ENCODE results near the gene CCL15.
"Not testable (repeated sequence)": the region's sequence is repeated elsewhere in the genome, so short reads cannot be mapped to it uniquely, and the experiment has no call there.

CCL15 gene

GRCh38 chr17:35998756-35999155 is 2.6 kb downstream of the CCL15 start:
- no peak for DNase-seq
- in situ Hi-C loops (cut with HindIII; ENCODE audit: low pct_ligation_motif_present, low pct_unique_long_range_greater_than_20kb, low sequenced_read_pairs), result no loop called here

GRCh38 chr17:35998018-35998545 is 3.3 kb downstream of the CCL15 start:
- in situ Hi-C loops (cut with HindIII; ENCODE audit: low pct_ligation_motif_present, low pct_unique_long_range_greater_than_20kb, low sequenced_read_pairs), result no loop called here
- no peak for DNase-seq

GRCh38 chr17:35995346-35995745 is 6.0 kb downstream of the CCL15 start:
- DNase-seq; in situ Hi-C loops (cut with HindIII; ENCODE audit: low pct_ligation_motif_present, low pct_unique_long_range_greater_than_20kb, low sequenced_read_pairs): not testable (repeated sequence)

GRCh38 chr17:35991075-35991474 is 10.3 kb downstream of the CCL15 start:
- no peak for DNase-seq
- in situ Hi-C loops (cut with HindIII; ENCODE audit: low pct_ligation_motif_present, low pct_unique_long_range_greater_than_20kb, low sequenced_read_pairs), result no loop called here

GRCh38 chr17:35988164-35988563 is 13.2 kb downstream of the CCL15 start:
- no peak for DNase-seq
- in situ Hi-C loops (cut with HindIII; ENCODE audit: low pct_ligation_motif_present, low pct_unique_long_range_greater_than_20kb, low sequenced_read_pairs), result no loop called here

GRCh38 chr17:35986643-35987042 is 14.7 kb downstream of the CCL15 start, which contains the start of gene CCL14:
Gene CCL14 (minus strand): TSS chr17:35986729. CDS start chr17:35986649, 80 bp downstream.
- in situ Hi-C loops (cut with HindIII; ENCODE audit: low pct_ligation_motif_present, low pct_unique_long_range_greater_than_20kb, low sequenced_read_pairs), result no loop called here
- DNase-seq, result no peak

GRCh38 chr17:35984140-35984539 is 17.2 kb downstream of the CCL15 start:
- DNase-seq, result no peak
- in situ Hi-C loops (cut with HindIII; ENCODE audit: low pct_ligation_motif_present, low pct_unique_long_range_greater_than_20kb, low sequenced_read_pairs), result no loop called here

- in situ Hi-C loops (cut with HindIII; ENCODE audit: low pct_ligation_motif_present, low pct_unique_long_range_greater_than_20kb, low sequenced_read_pairs), result no loop called here
- DNase-seq, result no peak
Observed at GRCh38 chr17:35982409-35983191, 18.8 kb downstream of the CCL15 start.

GRCh38 chr17:35981908-35982330 is 19.4 kb downstream of the CCL15 start:
- in situ Hi-C loops (cut with HindIII; ENCODE audit: low pct_ligation_motif_present, low pct_unique_long_range_greater_than_20kb, low sequenced_read_pairs), result no loop called here
- no peak for DNase-seq

GRCh38 chr17:35981246-35981645 is 20.1 kb downstream of the CCL15 start, which contains the start of gene CCL16:
Gene CCL16 (minus strand): TSS chr17:35981497. CDS start chr17:35981420, 77 bp downstream.
- no peak for DNase-seq
- in situ Hi-C loops (cut with HindIII; ENCODE audit: low pct_ligation_motif_present, low pct_unique_long_range_greater_than_20kb, low sequenced_read_pairs), result no loop called here

- no peak for DNase-seq
- in situ Hi-C loops (cut with HindIII; ENCODE audit: low pct_ligation_motif_present, low pct_unique_long_range_greater_than_20kb, low sequenced_read_pairs), result no loop called here
Observed at GRCh38 chr17:35978346-35978745, 23.0 kb downstream of the CCL15 start.

GRCh38 chr17:35977509-35977908 is 23.8 kb downstream of the CCL15 start:
- DNase-seq, result no peak
- in situ Hi-C loops (cut with HindIII; ENCODE audit: low pct_ligation_motif_present, low pct_unique_long_range_greater_than_20kb, low sequenced_read_pairs), result no loop called here

GRCh38 chr17:35973333-35974260 is 27.8 kb downstream of the CCL15 start:
- no peak for DNase-seq
- in situ Hi-C loops (cut with HindIII; ENCODE audit: low pct_ligation_motif_present, low pct_unique_long_range_greater_than_20kb, low sequenced_read_pairs), result no loop called here

GRCh38 chr17:35972945-35973332 is 28.4 kb downstream of the CCL15 start:
- in situ Hi-C loops (cut with HindIII; ENCODE audit: low pct_ligation_motif_present, low pct_unique_long_range_greater_than_20kb, low sequenced_read_pairs), result no loop called here
- DNase-seq, result no peak

GRCh38 chr17:35972535-35972934 is 28.8 kb downstream of the CCL15 start:
- in situ Hi-C loops (cut with HindIII; ENCODE audit: low pct_ligation_motif_present, low pct_unique_long_range_greater_than_20kb, low sequenced_read_pairs), result no loop called here
- no peak for DNase-seq

GRCh38 chr17:35972066-35972465 is 29.3 kb downstream of the CCL15 start:
- in situ Hi-C loops (cut with HindIII; ENCODE audit: low pct_ligation_motif_present, low pct_unique_long_range_greater_than_20kb, low sequenced_read_pairs), result no loop called here
- no peak for DNase-seq

GRCh38 chr17:35969558-35970380 is 31.6 kb downstream of the CCL15 start:
- in situ Hi-C loops (cut with HindIII; ENCODE audit: low pct_ligation_motif_present, low pct_unique_long_range_greater_than_20kb, low sequenced_read_pairs), result no loop called here
- peak; percentile 78 for DNase-seq

GRCh38 chr17:35968520-35969054 is 32.8 kb downstream of the CCL15 start:
- DNase-seq, result no peak
- in situ Hi-C loops (cut with HindIII; ENCODE audit: low pct_ligation_motif_present, low pct_unique_long_range_greater_than_20kb, low sequenced_read_pairs), result no loop called here
